Activated CD8-positive, alpha-beta T cell treated with anti-CD3 and anti-CD28 coated beads, Interleukin-2, amount 10 ng/mL, durations not matched to agents 7 days and 5 days (primary cell): ENCODE results near the gene DHRS1. TPM values are rescaled to one million over a fixed set of nuclear protein-coding genes. Genes with fewer than 3 reads are reported as not detected.

Experiments used
- ATAC-seq: fragments of 150-1000 bp; cut with Tn5 transposase; one replicate; pipeline ENCODE4 v1.10.0; 2021; ENCODE audit warnings: moderate library complexity
- CTCF ChIA-PET: fragments of 350-600 bp; sonication (Branson Sonifier 250); formaldehyde crosslinking; loops from one replicate; lab custom pipeline; 2021; ENCODE audit warnings: antibody characterized with exemption; lab: Charles Lee
- POLR2A ChIA-PET: fragments of 350-600 bp; sonication (Branson Sonifier 250); formaldehyde crosslinking; loops from one replicate; lab custom pipeline; 2021; ENCODE audit warnings: antibody characterized with exemption; lab: Charles Lee
- DNase-seq: peaks from one replicate; pipeline ENCODE4 v3.0.0-alpha.2; 2020
- H3K27ac Mint-ChIP-seq: one replicate; pipeline ENCODE4 v1.8.0; 2021; ENCODE audit warnings: mild to moderate bottlenecking, mixed read lengths
- H3K27me3 Mint-ChIP-seq: one replicate; pipeline ENCODE4 v1.8.0; 2021; ENCODE audit warnings: low read depth, mixed read lengths
- H3K36me3 Mint-ChIP-seq: one replicate; pipeline ENCODE4 v1.8.0; 2021; ENCODE audit warnings: low read depth, mixed read lengths
- H3K4me1 Mint-ChIP-seq: one replicate; pipeline ENCODE4 v1.8.0; 2021; ENCODE audit warnings: low read depth, mixed read lengths
- H3K4me3 Mint-ChIP-seq: one replicate; pipeline ENCODE4 v1.8.0; 2021; ENCODE audit warnings: mild to moderate bottlenecking, mixed read lengths
- H3K9me3 Mint-ChIP-seq: one replicate; pipeline ENCODE4 v1.8.0; 2022; ENCODE audit warnings: mixed read lengths; ENCODE audit not compliant: insufficient read depth
- total RNA-seq, 2 experiments: library from RNA; stranded (reverse); gene quantifications; one replicate each; pipeline ENCODE4 v1.2.3, GENCODE V29; 2021

Gene DHRS1
- 10 to 100 TPM; 28.6 to 33.9 TPM for total RNA-seq

- H3K4me1 Mint-ChIP-seq: peaks cover 53% of the 10 kb centered on the region
- H3K9me3 Mint-ChIP-seq: no peaks in the 10 kb centered on the region
- ATAC-seq: peak; percentile 83
- peaks cover 54% of the 10 kb centered on the region for H3K36me3 Mint-ChIP-seq
- DNase-seq: peak; percentile 94
- ChIA-PET CTCF (interaction anchor here (0.9 to 26.4 kb wide), 14 partner anchors 9 to 210 kb away, joined by 3 to 801 read pairs (median 6); partner anchors contain the start of genes CHMP4A, CIDEB, GMPR2 and KHNYN), POLR2A (interaction anchor here (0.7 to 7.0 kb wide), 19 partner anchors 9 to 184 kb away, joined by 3 to 73 read pairs (median 5); partner anchors contain the start of genes CHMP4A, CIDEB, GMPR2 and IRF9)
- H3K4me3 Mint-ChIP-seq: peak within 1 kb of the TSS; percentile 91
- H3K27me3 Mint-ChIP-seq: no peaks in the 10 kb centered on the region
- H3K27ac Mint-ChIP-seq: peak within 1 kb of the TSS; percentile 91
These were observed at the start of gene DHRS1, which contains the start of gene NOP9 for GRCh38 chr14:24299255-24300191. Gene DHRS1, minus strand, starts transcription at chr14:24299780. Its CDS starts 674 bp downstream, at chr14:24299106. Gene NOP9, plus strand, starts transcription at chr14:24299850. Its CDS starts 105 bp downstream, at chr14:24299955.

DNA sequence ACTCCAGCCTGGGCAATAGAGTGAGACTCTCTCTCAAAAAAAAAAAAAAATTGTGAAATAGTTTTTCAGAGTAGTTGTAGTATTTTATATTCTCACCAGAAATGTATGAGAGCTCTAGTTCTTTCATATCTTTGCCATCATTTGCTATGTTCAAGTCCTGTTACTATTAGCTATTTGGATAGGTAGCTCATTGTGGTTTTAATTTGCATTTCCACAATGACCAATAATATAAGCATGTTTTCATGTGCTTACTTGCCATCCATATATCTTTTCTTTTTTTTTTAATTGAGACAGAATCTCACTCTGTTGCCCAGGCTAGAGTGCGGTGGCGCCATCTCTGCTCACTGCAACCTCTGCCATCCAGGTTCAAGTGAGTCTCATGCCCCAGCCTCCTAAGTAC, 48.6 kb upstream of the DHRS1 start:
- no peak overlapping the region for H3K4me3 Mint-ChIP-seq
- no peaks in the 10 kb centered on the region for H3K9me3 Mint-ChIP-seq
- H3K4me1 Mint-ChIP-seq: no peaks in the 10 kb centered on the region
- CTCF ChIA-PET: interaction anchor here (0.8 to 4.4 kb wide), 5 partner anchors 14 to 89 kb away, joined by 3 to 42 read pairs (median 6); partner anchors contain the start of genes ADCY4 and CIDEB
- peaks cover 48% of the 10 kb centered on the region for H3K27me3 Mint-ChIP-seq
- DNase-seq: no peak
- ATAC-seq: no peak
- no peak overlapping the region for H3K27ac Mint-ChIP-seq
- no peaks in the 10 kb centered on the region for H3K36me3 Mint-ChIP-seq
- POLR2A ChIA-PET: interaction anchor here (0.6 to 1.0 kb wide), 2 partner anchors 82 to 693 kb away, joined by 3 to 4 read pairs; partner anchors contain the start of genes CBLN3 and KHNYN

- H3K4me1 Mint-ChIP-seq: no peaks in the 10 kb centered on the region
- H3K36me3 Mint-ChIP-seq: no peaks in the 10 kb centered on the region
- H3K4me3 Mint-ChIP-seq: no peak overlapping the region
- DNase-seq (no peak), ATAC-seq (no peak)
- H3K9me3 Mint-ChIP-seq: no peaks in the 10 kb centered on the region
- H3K27me3 Mint-ChIP-seq: peaks cover 49% of the 10 kb centered on the region
- H3K27ac Mint-ChIP-seq: no peak overlapping the region
- ChIA-PET POLR2A (interaction anchor here (1.1 kb wide), 1 partner anchor 83 kb away, joined by 3 read pairs; no protein-coding TSS in a partner anchor), CTCF (interaction anchor here (1.4 to 4.4 kb wide), 4 partner anchors 13 to 90 kb away, joined by 6 to 42 read pairs (median 10); partner anchors contain the start of gene ADCY4)
These were observed 47.6 kb upstream of the DHRS1 start for GRCh38 chr14:24347134-24347533.

- Mint-ChIP-seq H3K27me3 (peaks cover 36% of the 10 kb centered on the region), H3K4me1 (peaks cover 9% of the 10 kb centered on the region), H3K27ac (no peak overlapping the region), H3K9me3 (no peaks in the 10 kb centered on the region), H3K4me3 (no peak overlapping the region), H3K36me3 (no peaks in the 10 kb centered on the region)
- ATAC-seq (no peak), DNase-seq (no peak)
- POLR2A ChIA-PET: interaction anchor here (0.9 kb wide), 1 partner anchor 88 kb away, joined by 3 read pairs; no protein-coding TSS in a partner anchor
- CTCF ChIA-PET: interaction anchor here (0.8 to 4.4 kb wide), 4 partner anchors 10 to 87 kb away, joined by 3 to 42 read pairs (median 6); partner anchors contain the start of gene ADCY4
These were observed 44.4 kb upstream of the DHRS1 start for GRCh38 chr14:24343795-24344660.

- Mint-ChIP-seq H3K27ac (no peak overlapping the region), H3K36me3 (peaks cover 8% of the 10 kb centered on the region), H3K4me1 (peaks cover 16% of the 10 kb centered on the region), H3K27me3 (peaks cover 33% of the 10 kb centered on the region), H3K4me3 (no peak overlapping the region), H3K9me3 (no peaks in the 10 kb centered on the region)
- CTCF ChIA-PET: interaction anchor here (0.8 to 12.7 kb wide), 4 partner anchors 9 to 89 kb away, joined by 3 to 709 read pairs (median 15); partner anchors contain the start of genes CBLN3 and KHNYN
- DNase-seq (no peak), ATAC-seq (no peak)
- POLR2A ChIA-PET: no interaction called here
These were observed 43.3 kb upstream of the DHRS1 start for GRCh38 chr14:24342889-24343288.

- ATAC-seq (no peak), DNase-seq (no peak)
- POLR2A ChIA-PET: interaction anchor here (1.9 to 13.7 kb wide), 2 partner anchors 90 to 127 kb away, joined by 6 to 185 read pairs; partner anchors contain the start of genes CBLN3, CHMP4A and KHNYN
- H3K4me3 Mint-ChIP-seq: no peak overlapping the region
- H3K4me1 Mint-ChIP-seq: peaks cover 20% of the 10 kb centered on the region
- peaks cover 30% of the 10 kb centered on the region for H3K36me3 Mint-ChIP-seq
- CTCF ChIA-PET: interaction anchor here (0.9 to 12.7 kb wide), 4 partner anchors 8 to 89 kb away, joined by 4 to 709 read pairs (median 20); partner anchors contain the start of genes CBLN3, CIDEB and KHNYN
- H3K27me3 Mint-ChIP-seq: peaks cover 24% of the 10 kb centered on the region
- no peaks in the 10 kb centered on the region for H3K9me3 Mint-ChIP-seq
- H3K27ac Mint-ChIP-seq: no peak overlapping the region
These were observed 41.0 kb upstream of the DHRS1 start for GRCh38 chr14:24340606-24341005.

DNA sequence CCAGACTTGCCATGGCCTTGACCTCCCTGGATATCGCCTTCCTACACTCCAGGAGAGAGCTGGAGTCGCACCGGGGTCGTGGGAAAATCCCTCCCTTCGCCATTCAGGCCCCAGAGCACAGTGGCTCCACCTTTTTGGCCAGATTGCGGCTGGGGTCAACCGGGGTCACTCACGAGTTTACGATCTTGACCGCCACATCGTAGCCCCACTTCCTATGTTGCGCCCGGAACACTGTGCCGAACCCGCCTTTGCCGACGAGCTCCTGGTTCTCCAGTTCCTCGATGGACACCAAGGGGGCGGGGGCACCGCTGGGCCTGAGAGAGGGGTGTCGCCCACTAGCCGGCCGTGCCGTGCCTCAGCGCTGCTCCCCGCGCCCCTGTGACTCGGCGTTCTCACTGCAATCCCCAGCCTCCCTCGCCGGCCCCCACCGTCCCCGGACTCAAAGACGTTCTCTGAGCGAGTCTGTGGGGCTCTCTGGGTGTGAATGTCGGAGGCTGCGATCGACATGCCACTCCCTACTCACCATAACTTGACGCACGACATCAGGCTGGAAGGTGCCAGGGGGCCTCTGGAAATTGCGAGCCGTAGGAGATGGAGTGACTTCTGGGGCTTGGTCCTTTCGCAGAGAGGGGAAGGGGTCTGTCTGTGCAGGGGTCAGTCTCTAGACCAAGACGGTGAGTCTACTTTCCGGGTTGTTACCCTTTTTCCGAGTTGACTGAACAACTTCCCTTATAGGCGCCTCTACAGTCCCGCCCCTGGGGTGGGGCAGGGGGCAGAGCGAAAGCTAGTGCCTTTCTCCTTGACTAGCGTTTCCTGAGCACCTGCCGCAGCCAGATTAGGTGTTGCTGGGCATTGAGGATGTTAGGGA, 39.9 kb upstream of the DHRS1 start, which contains the start of gene RIPK3:
Gene RIPK3 (minus strand): TSS at position 708 of the 868 bp plus-strand sequence. CDS start 165 bp downstream, at position 543.
- H3K4me1 Mint-ChIP-seq: peaks cover 24% of the 10 kb centered on the region
- CTCF ChIA-PET: interaction anchor here (0.9 to 12.7 kb wide), 8 partner anchors 7 to 90 kb away, joined by 3 to 709 read pairs (median 6); partner anchors contain the start of genes CBLN3, CIDEB and KHNYN
- H3K27me3 Mint-ChIP-seq: peaks cover 24% of the 10 kb centered on the region
- POLR2A ChIA-PET: interaction anchor here (0.7 to 13.7 kb wide), 8 partner anchors 16 to 126 kb away, joined by 3 to 185 read pairs (median 4); partner anchors contain the start of genes CBLN3, CHMP4A, KHNYN and SDR39U1
- H3K27ac Mint-ChIP-seq: peak within 1 kb of the TSS; percentile 92
- DNase-seq (peak; percentile 82), ATAC-seq (peak; percentile 97)
- peaks cover 34% of the 10 kb centered on the region for H3K36me3 Mint-ChIP-seq
- peak within 1 kb of the TSS; percentile 90 for H3K4me3 Mint-ChIP-seq
- H3K9me3 Mint-ChIP-seq: no peaks in the 10 kb centered on the region

- ChIA-PET CTCF (interaction anchor here (1.2 to 12.7 kb wide), 4 partner anchors 11 to 91 kb away, joined by 4 to 709 read pairs (median 6); partner anchors contain the start of genes CBLN3, CIDEB and KHNYN), POLR2A (interaction anchor here (1.8 to 13.7 kb wide), 2 partner anchors 92 to 103 kb away, joined by 6 to 185 read pairs; partner anchors contain the start of genes CBLN3, KHNYN and SDR39U1)
- no peaks in the 10 kb centered on the region for H3K9me3 Mint-ChIP-seq
- H3K36me3 Mint-ChIP-seq: peaks cover 34% of the 10 kb centered on the region
- peaks cover 29% of the 10 kb centered on the region for H3K4me1 Mint-ChIP-seq
- DNase-seq (no peak), ATAC-seq (no peak)
- no peak overlapping the region for H3K27ac Mint-ChIP-seq
- H3K4me3 Mint-ChIP-seq: peak overlapping the region; percentile 90
- H3K27me3 Mint-ChIP-seq: peaks cover 24% of the 10 kb centered on the region
These were observed 39.3 kb upstream of the DHRS1 start for GRCh38 chr14:24338843-24339242.

DNA sequence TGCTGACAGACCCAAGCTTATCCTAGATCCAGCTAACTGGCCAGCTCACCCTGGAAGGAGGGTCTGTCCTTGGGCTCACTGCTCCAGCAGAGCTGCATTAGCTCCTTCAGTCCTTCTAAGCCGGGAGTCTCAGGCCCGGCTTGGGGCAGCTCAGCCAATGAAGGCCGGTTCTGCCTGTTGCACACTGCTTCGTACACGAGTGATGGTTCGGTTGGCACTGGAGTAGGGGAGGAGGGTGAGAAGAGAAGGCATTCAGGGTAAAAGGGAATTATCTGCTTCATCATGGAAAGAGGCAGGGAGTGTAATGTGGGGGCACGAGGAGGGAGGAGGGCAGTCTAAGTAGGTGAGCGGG, 38.2 kb upstream of the DHRS1 start:
- ATAC-seq: no peak
- no peaks in the 10 kb centered on the region for H3K9me3 Mint-ChIP-seq
- DNase-seq: no peak
- peak overlapping the region; percentile 90 for H3K4me3 Mint-ChIP-seq
- peaks cover 39% of the 10 kb centered on the region for H3K4me1 Mint-ChIP-seq
- CTCF ChIA-PET: interaction anchor here (1.0 to 12.7 kb wide), 4 partner anchors 9 to 92 kb away, joined by 3 to 709 read pairs (median 7); partner anchors contain the start of genes CBLN3, CIDEB and KHNYN
- peaks cover 24% of the 10 kb centered on the region for H3K27me3 Mint-ChIP-seq
- H3K36me3 Mint-ChIP-seq: peaks cover 34% of the 10 kb centered on the region
- POLR2A ChIA-PET: interaction anchor here (1.8 to 13.7 kb wide), 2 partner anchors 93 to 104 kb away, joined by 6 to 185 read pairs; partner anchors contain the start of genes CBLN3, KHNYN and SDR39U1
- H3K27ac Mint-ChIP-seq: no peak overlapping the region
